Measurements from ENCODE around the gene ARHGAP28. TPM values are rescaled to one million over a fixed set of nuclear protein-coding genes. Genes with fewer than 3 reads are reported as not detected.

The ARHGAP28 gene
- total RNA-seq, 2 donors from 2014 or later, result 3.0 TPM

- Histone ChIP-seq H3K27me3 (no peaks in the 10 kb centered on the region), H3K27ac (no peak overlapping the region), H3K9me3 (no peaks in the 10 kb centered on the region), H3K36me3 (no peaks in the 10 kb centered on the region), H3K4me1 (no peaks in the 10 kb centered on the region), H3K4me3 (no peak overlapping the region)
- TF ChIP-seq CTCF (IDR thresholded peaks at IDR 0.05), result no peak
- no peak for DNase-seq (ENCODE audit: low spot score)
These were observed 131.4 kb downstream of the ARHGAP28 start for GRCh38 chr18:6860804-6861448.

DNA sequence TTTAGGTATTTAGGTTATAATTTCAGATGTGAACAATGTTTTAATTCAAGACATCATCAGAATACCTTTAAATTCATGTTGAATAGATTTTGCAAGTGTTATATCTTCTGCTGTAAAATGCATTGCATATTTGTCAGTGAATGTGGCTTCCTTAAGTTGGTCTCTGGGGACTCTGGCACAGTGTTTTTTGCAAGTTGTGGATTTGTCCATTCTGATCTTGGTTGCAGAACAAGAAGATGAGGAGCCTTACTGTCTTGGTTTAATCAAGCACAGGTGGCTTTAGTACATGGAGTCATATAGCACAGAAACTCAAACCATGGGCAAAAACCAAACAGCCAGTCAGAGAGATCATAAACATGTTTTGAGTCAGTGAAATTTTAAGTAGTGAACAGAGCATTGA, 135.7 kb downstream of the ARHGAP28 start:
- Histone ChIP-seq H3K27ac (no peak overlapping the region), H3K4me1 (no peaks in the 10 kb centered on the region), H3K4me3 (no peak overlapping the region), H3K27me3 (no peaks in the 10 kb centered on the region), H3K36me3 (no peaks in the 10 kb centered on the region), H3K9me3 (no peaks in the 10 kb centered on the region)
- no peak for TF ChIP-seq CTCF (IDR thresholded peaks at IDR 0.05)
- no peak for DNase-seq (ENCODE audit: low spot score)

DNA sequence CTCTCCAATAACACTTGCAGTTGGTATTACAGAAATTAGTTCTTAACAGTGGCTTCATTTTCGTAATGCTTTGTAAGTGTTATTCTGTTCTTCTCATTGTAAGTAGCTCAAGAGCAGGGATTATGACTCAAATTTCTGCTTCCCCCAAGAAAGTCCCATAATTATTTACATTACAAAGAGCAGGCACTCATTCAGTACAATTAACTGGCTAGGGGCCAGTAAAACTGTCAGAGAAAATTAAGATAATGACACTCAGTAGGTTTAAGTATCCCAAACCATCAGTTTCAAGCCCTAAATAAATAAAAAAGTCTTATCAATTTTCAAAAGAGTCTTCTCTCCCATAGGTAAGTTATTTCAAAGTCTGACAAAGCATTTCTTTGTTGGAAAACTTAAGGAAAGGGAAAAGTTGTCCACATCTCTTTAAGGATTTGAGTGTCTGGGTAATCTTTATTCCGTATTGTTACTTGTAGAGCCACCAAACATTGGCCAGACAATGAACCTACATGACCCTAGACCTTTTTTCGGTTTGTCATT, 137.1 kb downstream of the ARHGAP28 start:
- Histone ChIP-seq H3K4me1 (no peaks in the 10 kb centered on the region), H3K9me3 (no peaks in the 10 kb centered on the region), H3K27ac (no peak overlapping the region), H3K27me3 (no peaks in the 10 kb centered on the region), H3K4me3 (no peak overlapping the region), H3K36me3 (no peaks in the 10 kb centered on the region)
- no peak for TF ChIP-seq CTCF (IDR thresholded peaks at IDR 0.05)
- DNase-seq (ENCODE audit: low spot score), result no peak

- TF ChIP-seq CTCF (IDR thresholded peaks at IDR 0.05), result no peak
- H3K27ac ChIP-seq, result no peak overlapping the region
- no peaks in the 10 kb centered on the region for H3K4me1 ChIP-seq
- no peaks in the 10 kb centered on the region for H3K36me3 ChIP-seq
- H3K9me3 ChIP-seq, result no peaks in the 10 kb centered on the region
- DNase-seq (ENCODE audit: low spot score), result no peak
- H3K27me3 ChIP-seq, result no peaks in the 10 kb centered on the region
- no peak overlapping the region for H3K4me3 ChIP-seq
These were observed 138.5 kb downstream of the ARHGAP28 start for GRCh38 chr18:6868033-6868432.

GRCh38 chr18:6871566-6871965, 142.1 kb downstream of the ARHGAP28 start:
- no peak overlapping the region for H3K27ac ChIP-seq
- no peak for TF ChIP-seq CTCF (IDR thresholded peaks at IDR 0.05)
- H3K4me1 ChIP-seq, result no peaks in the 10 kb centered on the region
- DNase-seq (ENCODE audit: low spot score), result no peak
- no peak overlapping the region for H3K4me3 ChIP-seq
- H3K27me3 ChIP-seq, result no peaks in the 10 kb centered on the region
- no peaks in the 10 kb centered on the region for H3K36me3 ChIP-seq
- H3K9me3 ChIP-seq, result no peaks in the 10 kb centered on the region
